ENCODE measurements around the gene MYH10.

The MYH10 gene

GRCh38 chr17:8477171-8477570 lies 153.4 kb downstream of the MYH10 start:
- Histone ChIP-seq H3K4me1 (ENCODE audit: insufficient read depth, low read length, severe bottlenecking) (no peaks in the 10 kb centered on the region), H2AFZ (ENCODE audit: low read length) (no peak overlapping the region), H3K4me2 (ENCODE audit: low read length) (no peak overlapping the region), H3F3A (ENCODE audit: insufficient read depth, low read length) (no peaks in the 10 kb centered on the region), H3K27me3 (ENCODE audit: insufficient read depth, low read length) (no peaks in the 10 kb centered on the region), H3K79me2 (ENCODE audit: insufficient read depth, low read length) (no peaks in the 10 kb centered on the region), H3K9me2 (ENCODE audit: low read depth, low read length) (no peaks in the 10 kb centered on the region), H3K27ac (ENCODE audit: low read depth, low read length, poor library complexity, severe bottlenecking) (no peak overlapping the region), H4K20me1 (ENCODE audit: insufficient read depth, low read length) (no peaks in the 10 kb centered on the region), H3K9ac (ENCODE audit: low read length) (no peak overlapping the region), H3K9me3 (ENCODE audit: low read length) (no peaks in the 10 kb centered on the region), H3K4me3 (ENCODE audit: low read depth, low read length, poor library complexity, severe bottlenecking) (no peak overlapping the region), H3K36me3 (ENCODE audit: insufficient read depth, low read length) (peaks cover 80% of the 10 kb centered on the region)
- TF ChIP-seq CTCF (IDR thresholded peaks at IDR 0.05; ENCODE audit: low read length) (no peak), EZH2 (IDR thresholded peaks at IDR 0.05; ENCODE audit: borderline replicate concordance, low read length) (no peak)

- H3K4me2 ChIP-seq (ENCODE audit: low read length) = no peak overlapping the region
- no peak overlapping the region for H3K27ac ChIP-seq (ENCODE audit: low read depth, low read length, poor library complexity, severe bottlenecking)
- no peaks in the 10 kb centered on the region for H3K9me2 ChIP-seq (ENCODE audit: low read depth, low read length)
- H3K4me3 ChIP-seq (ENCODE audit: low read depth, low read length, poor library complexity, severe bottlenecking) = no peak overlapping the region
- no peaks in the 10 kb centered on the region for H3K27me3 ChIP-seq (ENCODE audit: insufficient read depth, low read length)
- H3K36me3 ChIP-seq (ENCODE audit: insufficient read depth, low read length) = peaks cover 79% of the 10 kb centered on the region
- H4K20me1 ChIP-seq (ENCODE audit: insufficient read depth, low read length) = no peaks in the 10 kb centered on the region
- no peaks in the 10 kb centered on the region for H3K79me2 ChIP-seq (ENCODE audit: insufficient read depth, low read length)
- TF ChIP-seq CTCF (IDR thresholded peaks at IDR 0.05; ENCODE audit: low read length) = no peak
- no peak for TF ChIP-seq EZH2 (IDR thresholded peaks at IDR 0.05; ENCODE audit: borderline replicate concordance, low read length)
- H3K9ac ChIP-seq (ENCODE audit: low read length) = no peak overlapping the region
- no peak overlapping the region for H2AFZ ChIP-seq (ENCODE audit: low read length)
- H3K9me3 ChIP-seq (ENCODE audit: low read length) = no peaks in the 10 kb centered on the region
- no peaks in the 10 kb centered on the region for H3K4me1 ChIP-seq (ENCODE audit: insufficient read depth, low read length, severe bottlenecking)
- no peaks in the 10 kb centered on the region for H3F3A ChIP-seq (ENCODE audit: insufficient read depth, low read length)
Observed at GRCh38 chr17:8476741-8477140, 153.8 kb downstream of the MYH10 start.

- H4K20me1 ChIP-seq (ENCODE audit: insufficient read depth, low read length) = no peaks in the 10 kb centered on the region
- H3K4me3 ChIP-seq (ENCODE audit: low read depth, low read length, poor library complexity, severe bottlenecking) = no peak overlapping the region
- H3K36me3 ChIP-seq (ENCODE audit: insufficient read depth, low read length) = peaks cover 76% of the 10 kb centered on the region
- no peak for TF ChIP-seq EZH2 (IDR thresholded peaks at IDR 0.05; ENCODE audit: borderline replicate concordance, low read length)
- no peaks in the 10 kb centered on the region for H3K4me1 ChIP-seq (ENCODE audit: insufficient read depth, low read length, severe bottlenecking)
- H3K79me2 ChIP-seq (ENCODE audit: insufficient read depth, low read length) = no peaks in the 10 kb centered on the region
- no peaks in the 10 kb centered on the region for H3K27me3 ChIP-seq (ENCODE audit: insufficient read depth, low read length)
- no peaks in the 10 kb centered on the region for H3K9me3 ChIP-seq (ENCODE audit: low read length)
- no peaks in the 10 kb centered on the region for H3K9me2 ChIP-seq (ENCODE audit: low read depth, low read length)
- H2AFZ ChIP-seq (ENCODE audit: low read length) = no peak overlapping the region
- H3K27ac ChIP-seq (ENCODE audit: low read depth, low read length, poor library complexity, severe bottlenecking) = no peak overlapping the region
- H3F3A ChIP-seq (ENCODE audit: insufficient read depth, low read length) = no peaks in the 10 kb centered on the region
- no peak overlapping the region for H3K4me2 ChIP-seq (ENCODE audit: low read length)
- no peak overlapping the region for H3K9ac ChIP-seq (ENCODE audit: low read length)
Observed at GRCh38 chr17:8475781-8476180, 154.7 kb downstream of the MYH10 start.

- TF ChIP-seq EZH2 (IDR thresholded peaks at IDR 0.05; ENCODE audit: borderline replicate concordance, low read length) = no peak
- TF ChIP-seq CTCF (IDR thresholded peaks at IDR 0.05; ENCODE audit: low read length) = no peak
- Histone ChIP-seq H3K4me3 (ENCODE audit: low read depth, low read length, poor library complexity, severe bottlenecking) (no peak overlapping the region), H3K9ac (ENCODE audit: low read length) (no peak overlapping the region), H3K4me2 (ENCODE audit: low read length) (no peak overlapping the region), H4K20me1 (ENCODE audit: insufficient read depth, low read length) (no peaks in the 10 kb centered on the region), H3K9me3 (ENCODE audit: low read length) (no peaks in the 10 kb centered on the region), H3K79me2 (ENCODE audit: insufficient read depth, low read length) (no peaks in the 10 kb centered on the region), H3F3A (ENCODE audit: insufficient read depth, low read length) (no peaks in the 10 kb centered on the region), H2AFZ (ENCODE audit: low read length) (no peak overlapping the region), H3K36me3 (ENCODE audit: insufficient read depth, low read length) (peaks cover 75% of the 10 kb centered on the region), H3K27me3 (ENCODE audit: insufficient read depth, low read length) (no peaks in the 10 kb centered on the region), H3K4me1 (ENCODE audit: insufficient read depth, low read length, severe bottlenecking) (no peaks in the 10 kb centered on the region), H3K27ac (ENCODE audit: low read depth, low read length, poor library complexity, severe bottlenecking) (no peak overlapping the region), H3K9me2 (ENCODE audit: low read depth, low read length) (no peaks in the 10 kb centered on the region)
Observed at GRCh38 chr17:8475227-8475626, 155.3 kb downstream of the MYH10 start.

Measured in OCI-LY1 (cell line).